RWPE2 (cell line): ENCODE measurements around the gene RACK1.

Experiments used
- ATAC-seq: fragments of 200-7000 bp; cut with Tn5 transposase; 3 replicates; pipeline ENCODE4 v1.9.1; 2021; ENCODE audit warnings: low read depth
- DNase-seq: peaks from one replicate; pipeline ENCODE4 v3.0.0-alpha.2; 2020; ENCODE audit warnings: low spot score
- H3K27ac ChIP-seq: fragments of 450-650 bp; 2 replicates; pipeline ENCODE4 v1.5.1; 2017; ENCODE audit warnings: mild to moderate bottlenecking; ENCODE audit not compliant: poor library complexity, severe bottlenecking
- H3K27me3 ChIP-seq: fragments of 250-450 bp; sonication (Bioruptor Pico); 2 replicates; pipeline ENCODE4 v1.5.1; 2021; ENCODE audit warnings: mild to moderate bottlenecking, moderate library complexity; ENCODE audit not compliant: insufficient read depth, poor library complexity, severe bottlenecking
- H3K36me3 ChIP-seq: fragments of 250-450 bp; sonication (Bioruptor Pico); 2 replicates; pipeline ENCODE4 v1.5.1; 2020; ENCODE audit warnings: low read depth, mild to moderate bottlenecking, moderate library complexity
- H3K4me1 ChIP-seq: fragments of 250-450 bp; sonication (Bioruptor Pico); 2 replicates; pipeline ENCODE4 v1.5.1; 2021; ENCODE audit warnings: mild to moderate bottlenecking, moderate library complexity; ENCODE audit not compliant: insufficient read depth, poor library complexity, severe bottlenecking
- H3K4me3 ChIP-seq: fragments of 250-450 bp; sonication (Bioruptor Pico); 2 replicates; pipeline ENCODE4 v1.5.1; 2021; ENCODE audit warnings: mild to moderate bottlenecking, moderate library complexity; ENCODE audit not compliant: severe bottlenecking
- H3K9me3 ChIP-seq: fragments of 250-450 bp; sonication (Bioruptor Pico); 2 replicates; pipeline ENCODE4 v1.5.1; 2021; ENCODE audit warnings: mild to moderate bottlenecking, moderate library complexity; ENCODE audit not compliant: severe bottlenecking
- TF ChIP-seq, protein P1 (sequence below): fragments of 450-650 bp; IDR thresholded peaks from one replicate; pipeline ENCODE4 v1.5.1; 2017; ENCODE audit warnings: mild to moderate bottlenecking, moderate library complexity; ENCODE audit not compliant: poor library complexity, severe bottlenecking

RACK1 gene

DNA sequence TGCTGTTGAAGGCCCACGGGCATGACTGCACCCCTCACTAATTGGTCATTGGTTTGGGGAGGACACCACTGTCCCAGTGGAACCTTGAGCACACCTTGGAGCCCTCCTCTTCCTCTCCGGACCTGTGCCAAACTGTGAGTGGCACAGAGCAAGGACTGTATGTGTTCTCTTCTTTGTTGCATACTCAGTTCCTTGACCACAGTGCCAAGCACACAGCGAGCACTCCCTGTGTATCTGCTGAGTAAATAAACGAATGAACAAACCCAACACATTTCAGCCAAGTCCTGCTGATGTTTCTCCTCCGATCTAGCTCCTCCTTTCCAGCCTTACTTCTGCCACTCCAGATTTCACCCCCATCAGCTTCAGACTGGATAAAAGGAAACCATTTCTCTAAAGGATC is 19.9 kb upstream of the RACK1 start:
- no peak for DNase-seq
- Histone ChIP-seq H3K36me3 (peaks cover 8% of the 10 kb centered on the region), H3K27me3 (no peaks in the 10 kb centered on the region), H3K27ac (no peak overlapping the region), H3K9me3 (no peaks in the 10 kb centered on the region), H3K4me3 (no peak overlapping the region), H3K4me1 (peaks cover 3% of the 10 kb centered on the region)
- TF ChIP-seq, protein P1, sequence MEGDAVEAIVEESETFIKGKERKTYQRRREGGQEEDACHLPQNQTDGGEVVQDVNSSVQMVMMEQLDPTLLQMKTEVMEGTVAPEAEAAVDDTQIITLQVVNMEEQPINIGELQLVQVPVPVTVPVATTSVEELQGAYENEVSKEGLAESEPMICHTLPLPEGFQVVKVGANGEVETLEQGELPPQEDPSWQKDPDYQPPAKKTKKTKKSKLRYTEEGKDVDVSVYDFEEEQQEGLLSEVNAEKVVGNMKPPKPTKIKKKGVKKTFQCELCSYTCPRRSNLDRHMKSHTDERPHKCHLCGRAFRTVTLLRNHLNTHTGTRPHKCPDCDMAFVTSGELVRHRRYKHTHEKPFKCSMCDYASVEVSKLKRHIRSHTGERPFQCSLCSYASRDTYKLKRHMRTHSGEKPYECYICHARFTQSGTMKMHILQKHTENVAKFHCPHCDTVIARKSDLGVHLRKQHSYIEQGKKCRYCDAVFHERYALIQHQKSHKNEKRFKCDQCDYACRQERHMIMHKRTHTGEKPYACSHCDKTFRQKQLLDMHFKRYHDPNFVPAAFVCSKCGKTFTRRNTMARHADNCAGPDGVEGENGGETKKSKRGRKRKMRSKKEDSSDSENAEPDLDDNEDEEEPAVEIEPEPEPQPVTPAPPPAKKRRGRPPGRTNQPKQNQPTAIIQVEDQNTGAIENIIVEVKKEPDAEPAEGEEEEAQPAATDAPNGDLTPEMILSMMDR: no peak
- no peak for ATAC-seq

DNA sequence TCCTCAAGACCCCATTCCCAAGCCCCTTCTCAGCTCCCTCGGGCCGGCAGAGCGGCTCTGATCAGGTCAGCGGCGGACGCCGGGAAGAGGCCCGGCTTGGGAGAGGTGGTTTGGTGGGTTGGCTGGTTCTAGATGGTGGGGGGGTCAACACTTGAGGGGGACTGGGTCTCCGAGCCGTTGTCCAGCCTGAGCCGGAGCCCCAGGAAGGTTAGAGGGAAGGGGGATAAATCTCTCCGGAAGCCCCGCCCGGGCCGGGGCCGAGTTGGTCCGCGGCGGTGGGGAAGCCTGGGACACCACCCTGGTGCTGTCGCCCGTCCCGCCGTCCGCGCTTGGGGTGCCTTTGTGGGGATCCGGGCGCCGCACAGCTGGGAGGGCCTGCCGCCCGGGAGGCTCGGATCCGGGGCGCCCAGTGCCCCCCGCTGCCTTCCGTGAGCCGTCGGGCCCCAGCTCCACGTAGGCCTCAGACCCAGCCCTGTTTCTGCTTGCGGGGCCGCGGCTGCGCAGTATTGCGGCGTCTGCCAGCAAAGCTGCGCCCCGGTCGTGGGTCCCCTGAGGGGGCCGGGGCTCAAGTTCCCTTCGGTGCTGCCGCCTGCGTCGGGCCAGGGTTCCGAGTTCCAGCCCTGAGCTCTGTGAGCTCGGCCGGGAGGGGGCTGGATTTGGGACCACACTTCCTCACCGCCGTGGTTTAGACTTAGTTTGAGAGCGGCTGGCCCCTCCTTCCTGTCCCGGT is 17.8 kb upstream of the RACK1 start:
- peaks cover 9% of the 10 kb centered on the region for H3K4me1 ChIP-seq

DNA sequence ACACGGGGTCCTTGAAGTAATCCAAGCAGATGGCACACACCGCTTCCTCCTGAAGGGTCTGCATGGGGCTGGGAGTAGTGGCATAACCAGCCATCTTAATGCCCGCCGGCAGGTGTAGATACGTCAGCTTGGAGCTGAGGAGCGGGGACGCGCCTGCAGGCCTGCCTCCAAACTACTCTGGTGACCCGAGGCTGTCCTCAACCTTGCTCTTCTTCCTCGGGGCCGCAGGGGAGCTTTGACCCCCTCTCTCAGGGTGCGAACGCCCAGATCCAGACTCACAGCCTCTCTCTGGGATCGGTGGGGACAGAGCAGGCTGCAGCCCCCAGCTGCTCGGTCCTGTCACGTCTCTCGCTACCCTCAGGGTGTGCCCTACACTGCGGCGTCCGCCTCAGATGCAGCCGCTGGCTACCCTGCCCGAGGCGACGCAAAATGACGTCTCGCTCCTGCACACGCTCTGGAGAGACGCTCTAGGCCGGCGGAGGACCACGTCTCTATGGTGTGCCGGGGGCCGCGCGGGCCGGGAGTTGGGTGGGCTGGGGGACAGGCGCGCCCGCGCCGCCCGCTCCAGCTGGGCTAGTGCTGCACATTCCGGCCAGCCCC is 17.1 kb upstream of the RACK1 start, which contains the start of gene TRIM52:
Gene TRIM52, minus strand, starts transcription at position 424 of the 600 bp plus-strand sequence. Its CDS starts 330 bp downstream, at position 94.
- DNase-seq (peak; percentile 95), ATAC-seq (peak; percentile 81)
- Histone ChIP-seq H3K36me3 (peaks cover 31% of the 10 kb centered on the region), H3K27ac (peak within 1 kb of the TSS; percentile 72), H3K4me3 (peak within 1 kb of the TSS; percentile 81), H3K9me3 (no peaks in the 10 kb centered on the region), H3K27me3 (no peaks in the 10 kb centered on the region), H3K4me1 (peaks cover 9% of the 10 kb centered on the region)
- TF ChIP-seq, protein P1: no peak

More for the DNA sequence above, 17.8 kb upstream of the RACK1 start:
- Histone ChIP-seq H3K27me3 (no peaks in the 10 kb centered on the region), H3K27ac (peak overlapping the region; percentile 72), H3K4me3 (peak overlapping the region; percentile 81), H3K36me3 (peaks cover 24% of the 10 kb centered on the region), H3K9me3 (no peaks in the 10 kb centered on the region)
- ATAC-seq (peak; percentile 54), DNase-seq (peak; percentile 75)
- TF ChIP-seq, protein P1: no peak

DNA sequence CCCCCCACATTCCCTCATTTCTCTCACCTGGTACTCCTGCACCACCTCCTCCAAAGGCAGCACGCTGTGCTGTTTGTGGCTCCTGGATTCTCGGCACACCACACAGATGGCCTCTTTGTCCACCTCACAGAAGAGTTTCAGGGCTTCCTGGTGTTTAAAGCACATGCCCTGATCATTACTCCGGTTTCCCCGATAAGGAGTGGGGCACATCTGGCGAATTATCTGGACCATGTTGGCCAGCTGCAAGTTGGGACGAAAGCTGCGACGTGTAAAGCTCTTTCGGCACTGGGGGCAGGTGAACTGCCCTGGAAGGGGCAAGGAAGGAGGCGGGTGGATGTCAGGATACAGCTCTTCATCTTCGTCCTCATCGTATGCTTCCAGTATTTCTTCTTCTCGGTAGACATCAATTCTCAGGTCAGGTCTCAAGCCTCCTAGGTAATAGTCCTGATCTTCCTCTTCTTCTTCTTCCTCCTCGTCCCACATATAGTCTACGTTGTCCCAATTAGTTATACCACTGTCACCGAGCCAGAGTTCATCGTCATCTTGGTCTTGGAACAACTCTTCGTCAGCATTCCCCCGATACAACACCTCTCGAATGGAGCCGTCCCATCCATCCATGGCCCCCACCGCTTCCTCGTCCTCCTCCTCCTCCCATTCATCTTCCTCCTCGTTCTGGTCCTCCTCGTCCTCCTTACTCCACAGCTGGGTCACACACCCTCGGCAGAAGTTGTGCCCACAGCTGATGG is 16.4 kb upstream of the RACK1 start:
- DNase-seq (peak; percentile 21), ATAC-seq (peak; percentile 1; the same call in 1 of the 3 replicates)
- Histone ChIP-seq H3K4me3 (peak overlapping the region; percentile 81), H3K36me3 (peaks cover 37% of the 10 kb centered on the region), H3K27ac (peak overlapping the region; percentile 72), H3K9me3 (no peaks in the 10 kb centered on the region), H3K27me3 (no peaks in the 10 kb centered on the region), H3K4me1 (peaks cover 14% of the 10 kb centered on the region)
- TF ChIP-seq, protein P1: no peak
